NT2/D1 (cell line): Measurements from ENCODE around the gene FOSL1.

Source experiments
- DNase-seq: peaks from one replicate; pipeline ENCODE4 v3.0.0-alpha.2; 2011; ENCODE audit warnings: low read depth, low spot score
- H3K27me3 ChIP-seq: 2 replicates; pipeline ENCODE4 v1.6.0; 2011; ENCODE audit warnings: mild to moderate bottlenecking; ENCODE audit not compliant: insufficient read length, insufficient read depth
- H3K36me3 ChIP-seq: 2 replicates; pipeline ENCODE4 v1.6.1; 2011; ENCODE audit warnings: mild to moderate bottlenecking, low read length, mixed read lengths; ENCODE audit not compliant: insufficient read depth, insufficient read length
- H3K4me1 ChIP-seq: 2 replicates; pipeline ENCODE4 v1.5.1; 2011; ENCODE audit not compliant: insufficient read depth, insufficient read length
- H3K4me3 ChIP-seq: 2 replicates; pipeline ENCODE4 v1.5.1; 2011; ENCODE audit warnings: low read depth; ENCODE audit not compliant: insufficient read length
- H3K9ac ChIP-seq: 2 replicates; pipeline ENCODE4 v1.6.0; 2011; ENCODE audit warnings: low read depth; ENCODE audit not compliant: insufficient read length
- H3K9me3 ChIP-seq: 2 replicates; pipeline ENCODE4 v1.5.1; 2011; ENCODE audit warnings: mild to moderate bottlenecking, low read length; ENCODE audit not compliant: insufficient read depth
- SUZ12 ChIP-seq: IDR thresholded peaks from 2 replicates; pipeline ENCODE4 v1.6.1; 2011; ENCODE audit not compliant: insufficient read length, insufficient read depth; ENCODE audit errors: extremely low read depth
- YY1 ChIP-seq: IDR thresholded peaks from 2 replicates; pipeline ENCODE4 v1.6.1; 2011; ENCODE audit not compliant: insufficient read length, insufficient read depth
- ZNF274 ChIP-seq: IDR thresholded peaks from 2 replicates; pipeline ENCODE4 v1.6.1; 2011; ENCODE audit warnings: mild to moderate bottlenecking, low read depth, low read length

Gene FOSL1

DNA sequence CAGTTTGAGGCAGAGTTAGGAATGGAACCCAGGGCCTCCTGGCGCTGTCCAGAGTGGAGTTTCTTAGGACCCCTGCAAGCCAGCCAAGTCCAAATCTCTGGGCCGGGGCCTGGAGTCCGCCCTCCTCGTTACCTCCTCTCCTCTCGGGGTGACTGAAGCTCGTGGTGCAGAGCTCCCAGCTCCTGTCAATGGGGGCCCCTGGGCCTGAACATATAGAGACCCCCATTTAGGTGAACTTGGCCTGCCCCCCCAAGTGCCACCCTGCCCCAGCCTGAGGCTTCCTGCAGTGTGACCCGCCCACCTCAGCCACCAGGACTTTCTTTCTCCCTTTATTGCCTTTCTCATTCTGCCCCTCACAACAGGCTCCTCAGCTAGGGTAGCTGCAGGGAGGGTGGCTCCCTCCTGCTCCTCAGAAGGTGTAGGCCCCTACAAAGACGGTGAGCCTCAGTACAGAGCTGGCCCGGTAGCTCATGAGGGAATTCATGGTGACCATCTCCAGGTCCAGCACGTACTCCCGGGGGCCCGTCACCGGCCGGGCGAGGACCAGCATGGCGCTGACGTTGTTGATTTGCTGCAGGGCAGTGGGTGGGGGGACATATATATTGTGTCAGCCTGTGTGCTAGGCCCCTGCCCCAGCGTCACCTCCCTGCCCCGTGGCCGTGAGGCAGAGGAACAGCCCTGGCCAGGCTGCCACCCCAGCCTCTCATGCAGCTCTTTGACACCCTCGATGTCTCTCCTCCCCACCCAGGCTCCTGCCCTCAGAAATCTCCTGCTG, 33.5 kb downstream of the FOSL1 start:
- Histone ChIP-seq H3K9ac (peak overlapping the region; percentile 24), H3K4me1 (peaks cover 41% of the 10 kb centered on the region), H3K36me3 (peaks cover 94% of the 10 kb centered on the region), H3K9me3 (no peaks in the 10 kb centered on the region), H3K4me3 (no peak overlapping the region), H3K27me3 (no peaks in the 10 kb centered on the region)
- no peak for TF ChIP-seq SUZ12
- TF ChIP-seq ZNF274, result no peak
- no peak for TF ChIP-seq YY1
- DNase-seq, result no peak

DNA sequence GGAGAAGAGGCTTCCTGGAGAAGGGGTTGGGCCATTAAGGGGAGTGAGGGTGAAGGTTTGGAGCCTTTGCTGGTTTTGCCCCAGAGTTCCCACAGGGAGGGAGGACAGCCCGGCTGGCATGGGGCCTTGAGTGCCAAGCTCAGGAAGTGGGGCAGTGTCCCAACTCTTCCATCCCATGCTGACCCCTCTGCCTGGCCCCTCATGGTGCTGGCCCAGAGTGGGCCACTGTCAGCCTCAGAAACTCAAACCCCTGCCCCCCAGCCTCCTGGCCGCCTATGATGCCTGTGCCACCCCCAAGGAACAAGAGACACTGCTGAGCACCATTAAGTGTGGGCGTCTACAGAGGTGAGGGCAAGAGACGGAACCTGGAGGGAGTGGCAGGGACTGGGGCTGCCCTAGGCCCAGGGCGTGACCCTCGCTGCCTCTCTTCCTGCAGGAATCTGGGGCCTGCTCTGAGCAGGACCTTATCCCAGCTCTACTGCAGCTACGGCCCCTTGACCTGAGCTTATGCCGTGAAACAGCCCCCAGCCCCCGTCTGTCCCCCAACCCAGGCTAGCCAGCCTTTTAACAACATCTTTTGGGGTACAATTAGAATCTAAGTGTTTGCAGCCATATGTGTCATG, 34.5 kb downstream of the FOSL1 start:
- peaks cover 89% of the 10 kb centered on the region for H3K36me3 ChIP-seq
- H3K4me3 ChIP-seq, result no peak overlapping the region
- no peak for TF ChIP-seq YY1
- no peak for DNase-seq
- H3K4me1 ChIP-seq, result peaks cover 33% of the 10 kb centered on the region
- no peak overlapping the region for H3K9ac ChIP-seq
- H3K27me3 ChIP-seq, result no peaks in the 10 kb centered on the region
- H3K9me3 ChIP-seq, result no peaks in the 10 kb centered on the region

DNA sequence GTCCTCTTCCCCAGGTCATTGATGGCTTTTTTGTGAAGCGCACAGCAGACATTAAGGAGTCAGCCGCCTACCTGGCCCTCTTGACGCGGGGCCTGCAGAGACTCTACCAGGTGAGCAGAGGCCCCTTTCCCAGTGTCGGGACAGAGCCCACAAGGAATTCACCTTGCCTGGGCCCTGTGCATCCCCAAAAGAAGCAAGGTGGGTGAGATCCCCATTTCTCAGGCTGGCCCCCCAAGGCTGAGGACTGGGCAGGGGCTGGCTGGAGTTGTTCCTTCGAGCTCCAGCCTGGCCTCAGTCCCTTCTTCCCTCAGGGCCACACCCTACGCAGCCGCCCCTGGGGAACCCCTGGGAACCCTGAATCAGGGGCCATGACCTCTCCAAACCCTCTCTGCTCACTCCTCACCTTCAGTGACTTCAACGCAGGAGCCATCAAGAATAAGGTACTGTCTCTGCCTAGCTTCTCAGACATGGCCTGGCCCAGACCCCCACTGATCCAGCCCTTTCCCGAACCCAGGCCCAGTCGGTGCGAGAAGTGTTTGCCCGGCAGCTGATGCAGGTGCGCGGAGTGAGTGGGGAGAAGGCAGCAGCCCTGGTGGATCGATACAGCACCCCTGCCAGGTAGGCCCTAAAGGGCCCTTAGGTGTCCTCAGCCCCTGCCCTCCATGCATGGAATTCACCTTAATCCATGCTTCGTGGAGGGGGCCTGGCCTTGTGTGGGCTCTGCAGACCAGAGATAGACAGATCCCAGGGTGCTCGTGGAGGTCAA, 35.3 kb downstream of the FOSL1 start:
- H3K36me3 ChIP-seq, result peaks cover 81% of the 10 kb centered on the region

DNA sequence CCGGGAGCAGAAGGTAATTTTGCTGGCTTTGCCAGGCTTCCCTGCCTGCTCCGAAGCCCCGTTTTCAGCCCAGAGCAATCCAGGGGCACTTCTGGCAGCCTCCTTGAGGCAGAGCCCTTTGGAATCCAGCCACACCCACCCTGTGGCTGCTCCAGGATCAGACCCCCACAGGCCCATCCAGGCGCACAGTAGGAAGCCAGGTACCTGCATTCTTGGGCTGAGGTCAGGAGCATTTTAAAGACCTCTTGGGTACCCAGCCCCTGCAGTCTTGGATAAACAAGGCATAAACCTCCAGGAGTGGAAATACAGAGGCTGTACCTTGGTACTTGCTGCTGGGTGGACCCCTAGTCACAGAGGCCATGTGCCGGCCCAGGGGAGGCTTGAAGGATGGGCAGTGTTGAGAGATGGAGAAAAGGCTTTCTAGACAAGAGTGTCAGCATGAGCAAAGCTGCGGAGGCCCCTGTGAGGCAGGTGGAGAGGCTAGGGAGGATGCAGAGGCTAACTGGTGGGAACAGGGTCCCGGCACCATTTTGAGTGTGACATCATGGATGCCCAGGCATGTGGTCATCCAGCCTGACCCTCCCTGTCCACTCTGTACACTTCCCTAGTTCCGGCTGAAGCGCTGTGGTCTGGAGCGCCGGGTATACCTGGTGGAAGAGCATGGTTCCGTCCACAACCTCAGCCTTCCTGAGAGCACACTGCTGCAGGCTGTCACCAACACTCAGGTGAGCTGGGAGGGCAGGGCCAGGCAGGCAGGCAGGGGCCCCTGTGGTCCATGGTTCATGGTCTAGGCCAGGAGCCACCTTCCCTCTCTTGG, 36.1 kb downstream of the FOSL1 start:
- peaks cover 28% of the 10 kb centered on the region for H3K4me1 ChIP-seq
- TF ChIP-seq YY1, result no peak
- no peaks in the 10 kb centered on the region for H3K9me3 ChIP-seq
- DNase-seq, result no peak
- H3K36me3 ChIP-seq, result peaks cover 73% of the 10 kb centered on the region
- H3K4me3 ChIP-seq, result no peak overlapping the region
- no peak overlapping the region for H3K9ac ChIP-seq
- no peaks in the 10 kb centered on the region for H3K27me3 ChIP-seq

More for the DNA sequence above, 35.3 kb downstream of the FOSL1 start:
- Histone ChIP-seq H3K9ac (no peak overlapping the region), H3K4me3 (no peak overlapping the region), H3K9me3 (no peaks in the 10 kb centered on the region), H3K27me3 (no peaks in the 10 kb centered on the region), H3K4me1 (peaks cover 28% of the 10 kb centered on the region)
- no peak for DNase-seq
- no peak for TF ChIP-seq YY1
- no peak for TF ChIP-seq ZNF274
- no peak for TF ChIP-seq SUZ12

DNA sequence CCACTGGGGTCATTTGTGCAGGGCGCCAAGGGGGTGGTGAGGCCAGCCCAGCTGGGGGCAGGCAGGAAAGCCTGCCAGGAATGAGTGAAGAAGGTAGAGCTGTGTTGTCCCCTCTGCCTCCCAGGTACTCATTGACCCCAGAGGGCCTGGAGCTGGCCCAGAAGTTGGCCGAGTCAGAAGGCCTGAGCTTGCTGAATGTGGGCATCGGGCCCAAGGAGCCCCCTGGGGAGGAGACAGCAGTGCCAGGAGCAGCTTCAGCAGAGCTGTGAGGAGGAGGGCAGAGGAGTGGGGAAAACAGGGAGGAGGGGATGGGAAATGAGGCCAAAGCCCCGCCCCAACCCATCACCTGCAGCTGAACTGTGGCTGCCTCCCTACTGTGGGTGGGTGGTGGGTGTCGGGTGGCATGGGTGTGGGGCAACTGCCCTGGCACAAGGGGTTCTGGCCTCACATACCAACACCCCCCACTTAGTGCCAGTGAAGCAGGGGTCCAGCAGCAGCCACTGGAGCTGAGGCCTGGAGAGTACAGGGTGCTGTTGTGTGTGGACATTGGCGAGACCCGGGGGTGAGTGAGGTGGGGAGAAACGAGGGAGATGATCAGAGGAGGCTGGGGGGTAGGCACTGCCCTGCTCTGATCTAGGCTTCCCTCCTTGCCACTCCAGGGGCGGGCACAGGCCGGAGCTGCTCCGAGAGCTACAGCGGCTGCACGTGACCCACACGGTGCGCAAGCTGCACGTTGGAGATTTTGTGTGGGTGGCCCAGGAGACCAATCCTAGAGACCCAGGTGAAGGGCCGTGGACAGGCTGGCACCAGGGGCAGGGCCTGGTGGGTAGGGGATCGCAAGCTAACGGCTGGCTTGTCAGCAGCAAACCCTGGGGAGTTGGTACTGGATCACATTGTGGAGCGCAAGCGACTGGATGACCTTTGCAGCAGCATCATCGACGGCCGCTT, 37.0 kb downstream of the FOSL1 start:
- no peaks in the 10 kb centered on the region for H3K27me3 ChIP-seq
- no peaks in the 10 kb centered on the region for H3K9me3 ChIP-seq
- no peak for TF ChIP-seq ZNF274
- TF ChIP-seq SUZ12, result no peak
- no peak for TF ChIP-seq YY1
- no peak overlapping the region for H3K9ac ChIP-seq
- H3K36me3 ChIP-seq, result peaks cover 65% of the 10 kb centered on the region
- no peak overlapping the region for H3K4me3 ChIP-seq
- peaks cover 28% of the 10 kb centered on the region for H3K4me1 ChIP-seq
- DNase-seq, result no peak

DNA sequence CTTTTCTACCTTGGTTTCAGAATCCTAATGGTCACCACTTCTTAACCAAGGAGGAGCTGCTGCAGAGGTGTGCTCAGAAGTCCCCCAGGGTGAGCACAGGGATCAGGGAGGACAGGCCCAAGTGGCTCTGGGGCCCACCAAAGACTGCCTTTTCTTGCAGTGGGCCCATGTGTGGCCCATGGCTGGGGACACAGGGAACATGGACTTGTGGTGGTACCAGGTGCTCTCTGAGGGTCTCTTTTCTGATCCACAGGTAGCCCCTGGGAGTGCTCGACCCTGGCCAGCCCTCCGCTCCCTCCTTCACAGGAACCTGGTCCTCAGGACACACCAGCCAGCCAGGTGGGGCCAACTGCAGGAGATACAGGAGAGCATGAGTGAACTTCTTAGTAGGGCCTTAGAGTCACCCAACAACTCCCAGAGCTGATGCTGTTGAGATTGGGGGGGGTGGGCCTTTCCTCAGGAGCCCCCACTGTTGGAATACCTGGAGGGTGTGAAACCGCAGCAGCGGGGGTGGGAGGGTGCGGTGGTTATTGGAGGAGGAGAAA, 37.9 kb downstream of the FOSL1 start:
- Histone ChIP-seq H3K4me1 (peaks cover 28% of the 10 kb centered on the region), H3K4me3 (no peak overlapping the region), H3K27me3 (no peaks in the 10 kb centered on the region), H3K36me3 (peaks cover 62% of the 10 kb centered on the region), H3K9ac (peak overlapping the region; percentile 97), H3K9me3 (no peaks in the 10 kb centered on the region)
- TF ChIP-seq ZNF274 (no peak), YY1 (no peak), SUZ12 (no peak)
- no peak for DNase-seq
